GM13977 (cell line): Measurements from ENCODE around the gene CSDE1.

Experiments
- DNase-seq: peaks from one replicate; pipeline ENCODE4 v3.0.0; 2012; ENCODE audit warnings: low spot score
- in situ Hi-C: fragments of 300-500 bp; cut with MboI; formaldehyde crosslinking; loops from one replicate; pipeline ENCODE4 v1.12.0; 2022; ENCODE audit warnings: low sequenced_read_pairs, low pct_unique_long_range_greater_than_20kb, mixed read lengths, inconsistent platforms; ENCODE audit not compliant: unreplicated experiment
- TF ChIP-seq, protein P1 (sequence below): IDR thresholded peaks from 2 replicates; pipeline ENCODE4 v1.5.1; 2012; ENCODE audit warnings: mild to moderate bottlenecking, control low read depth; ENCODE audit not compliant: insufficient read depth; ENCODE audit errors: extremely low read depth, missing control alignments

The CSDE1 gene

DNA sequence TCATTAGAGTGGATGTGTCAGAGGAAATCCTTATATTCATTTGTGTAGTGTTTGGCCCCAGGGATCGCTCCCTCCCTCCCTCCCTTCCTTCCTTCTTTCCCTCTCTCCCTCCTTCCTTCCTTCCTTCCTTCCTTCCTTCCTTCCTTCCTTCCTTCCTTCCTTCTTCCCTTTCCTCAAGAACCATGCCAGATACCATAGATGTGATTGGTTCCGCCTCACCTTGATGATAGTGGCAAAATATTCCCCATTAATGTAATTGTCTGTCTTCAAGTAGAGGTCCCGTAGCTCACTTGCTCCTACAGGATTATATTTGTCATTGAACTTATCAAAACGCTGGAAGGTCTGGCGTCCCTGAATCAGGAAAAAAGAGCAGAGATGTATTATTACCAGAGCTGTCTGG lies 80.1 kb downstream of the CSDE1 start:
- TF ChIP-seq, protein P1, sequence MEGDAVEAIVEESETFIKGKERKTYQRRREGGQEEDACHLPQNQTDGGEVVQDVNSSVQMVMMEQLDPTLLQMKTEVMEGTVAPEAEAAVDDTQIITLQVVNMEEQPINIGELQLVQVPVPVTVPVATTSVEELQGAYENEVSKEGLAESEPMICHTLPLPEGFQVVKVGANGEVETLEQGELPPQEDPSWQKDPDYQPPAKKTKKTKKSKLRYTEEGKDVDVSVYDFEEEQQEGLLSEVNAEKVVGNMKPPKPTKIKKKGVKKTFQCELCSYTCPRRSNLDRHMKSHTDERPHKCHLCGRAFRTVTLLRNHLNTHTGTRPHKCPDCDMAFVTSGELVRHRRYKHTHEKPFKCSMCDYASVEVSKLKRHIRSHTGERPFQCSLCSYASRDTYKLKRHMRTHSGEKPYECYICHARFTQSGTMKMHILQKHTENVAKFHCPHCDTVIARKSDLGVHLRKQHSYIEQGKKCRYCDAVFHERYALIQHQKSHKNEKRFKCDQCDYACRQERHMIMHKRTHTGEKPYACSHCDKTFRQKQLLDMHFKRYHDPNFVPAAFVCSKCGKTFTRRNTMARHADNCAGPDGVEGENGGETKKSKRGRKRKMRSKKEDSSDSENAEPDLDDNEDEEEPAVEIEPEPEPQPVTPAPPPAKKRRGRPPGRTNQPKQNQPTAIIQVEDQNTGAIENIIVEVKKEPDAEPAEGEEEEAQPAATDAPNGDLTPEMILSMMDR: no peak
- DNase-seq: no peak
- in situ Hi-C loops: no loop called here

DNA sequence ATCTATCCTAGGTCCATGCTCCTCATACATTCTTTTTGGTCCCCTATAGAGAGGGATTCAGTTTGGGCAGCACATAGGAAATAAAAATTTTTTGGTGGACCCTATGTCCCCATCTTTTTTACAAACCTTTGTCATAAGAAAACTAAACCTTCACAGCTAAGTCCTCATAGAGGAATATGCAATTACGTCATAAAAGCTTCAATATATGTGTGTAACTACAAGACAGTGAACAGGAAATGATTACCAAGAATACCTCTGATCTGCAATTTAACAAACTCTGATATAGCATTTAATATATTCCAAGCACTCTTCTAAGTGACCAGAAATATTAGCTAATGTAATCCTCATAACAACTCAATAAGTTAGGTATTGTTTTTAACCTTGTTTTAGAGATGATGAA lies 81.7 kb downstream of the CSDE1 start:
- in situ Hi-C loops: no loop called here
- TF ChIP-seq, protein P1: no peak
- DNase-seq: no peak

DNA sequence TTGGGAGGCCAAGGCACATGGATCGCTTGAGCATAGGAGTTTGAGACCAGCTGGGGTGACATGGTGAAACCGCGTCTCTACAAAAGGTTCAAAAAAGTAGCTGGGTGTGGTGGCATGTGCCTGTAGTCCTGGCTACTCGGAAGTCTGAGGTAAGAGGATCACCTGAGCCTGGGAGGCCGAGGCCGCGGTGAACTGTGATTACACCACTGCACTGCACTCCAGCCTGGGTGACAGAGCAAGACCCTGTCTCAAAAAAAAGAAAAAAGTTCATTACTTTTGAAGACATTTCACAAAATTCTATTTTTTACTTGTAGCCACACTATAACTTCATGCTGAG lies 85.9 kb downstream of the CSDE1 start:
- DNase-seq: no peak
- TF ChIP-seq, protein P1: no peak
- in situ Hi-C loops: no loop called here

DNA sequence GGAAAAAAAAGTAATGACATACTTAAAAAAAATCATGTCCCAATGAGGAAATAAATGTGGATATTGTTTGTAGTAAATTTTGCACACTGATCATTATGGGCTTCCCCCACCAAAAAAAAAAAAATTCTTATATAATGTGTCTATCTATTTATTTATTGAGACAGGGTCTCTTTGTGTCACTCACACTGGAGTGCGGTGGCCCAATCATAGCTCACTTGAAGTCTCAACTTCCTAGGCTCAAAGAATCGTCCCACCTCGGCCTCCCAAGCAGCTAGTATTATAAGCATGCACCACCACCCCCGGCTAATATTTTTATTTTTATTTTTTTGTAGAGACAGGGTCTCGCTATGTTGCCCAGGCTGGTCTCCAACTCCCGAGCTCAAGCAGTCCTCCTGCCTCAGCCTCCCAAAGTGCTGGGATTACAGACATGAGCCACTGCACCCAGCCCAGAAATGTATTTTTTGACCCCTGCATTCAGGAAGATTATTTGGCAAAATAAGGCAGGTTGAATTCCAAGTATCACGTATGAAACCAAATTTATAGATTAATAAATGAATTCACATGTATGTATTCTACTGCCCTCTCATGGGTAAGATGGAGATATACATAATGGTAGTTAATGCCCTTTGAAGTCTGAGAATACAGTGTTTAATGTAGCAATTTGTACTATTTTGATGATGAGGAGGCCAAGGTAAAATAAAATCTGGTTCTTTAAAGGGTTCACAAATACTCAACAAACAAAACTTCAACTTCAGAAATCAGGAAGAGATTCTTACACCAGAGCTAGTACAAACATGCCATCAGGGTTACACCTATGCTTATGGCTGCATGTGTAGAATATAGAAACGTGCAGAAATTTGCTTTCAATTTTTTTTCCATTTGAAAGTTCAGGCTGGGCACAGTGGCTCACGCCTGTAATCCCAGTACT lies 86.5 kb downstream of the CSDE1 start:
- in situ Hi-C loops: no loop called here
- peak; percentile 44 for DNase-seq
- TF ChIP-seq, protein P1: peak; percentile 24

DNA sequence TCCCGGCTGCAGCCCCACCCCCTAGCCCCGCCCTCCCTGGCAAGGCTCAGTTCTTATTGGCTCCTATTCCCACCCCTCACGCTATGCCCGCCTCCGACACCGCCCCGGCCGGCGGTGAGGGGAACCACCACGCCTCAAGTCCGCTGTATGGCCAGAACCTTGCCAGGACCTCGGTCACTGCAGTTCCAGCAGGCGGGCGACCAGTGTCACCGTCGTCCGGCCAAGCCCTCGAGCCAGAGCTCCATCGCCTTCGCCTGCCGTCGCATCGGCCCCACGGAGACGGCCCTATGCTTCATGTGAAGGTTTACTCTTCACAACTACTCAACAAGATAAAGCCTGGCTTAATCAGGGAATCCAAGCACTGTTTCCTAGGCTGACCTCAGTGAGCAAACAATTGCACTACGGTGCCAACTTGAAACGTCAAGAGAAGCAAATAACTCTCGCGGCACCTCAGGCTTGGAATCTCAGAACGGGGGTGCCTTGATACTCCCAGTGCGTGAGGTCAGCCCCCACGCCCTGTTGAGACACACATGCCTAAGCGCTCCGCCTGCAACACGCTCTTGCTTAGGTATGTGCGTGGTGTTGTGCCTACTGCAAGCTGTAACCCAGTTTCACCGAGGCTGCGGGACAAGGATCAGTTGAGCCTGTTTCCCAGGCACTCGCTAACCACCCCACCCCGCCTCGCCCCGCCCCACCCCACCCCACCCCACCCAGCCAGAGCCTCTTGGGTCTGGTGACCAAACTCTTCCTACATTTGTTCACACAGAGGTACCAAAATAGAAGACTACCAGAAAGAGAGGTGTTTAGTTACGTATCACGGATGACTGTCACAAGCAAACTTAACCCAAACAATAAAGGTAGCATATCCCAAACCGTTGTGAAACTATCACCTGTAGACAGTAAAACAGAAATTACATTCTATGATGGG lies 87.4 kb downstream of the CSDE1 start:
- in situ Hi-C loops: no loop called here
- DNase-seq: peak; percentile 94
- TF ChIP-seq, protein P1: no peak

DNA sequence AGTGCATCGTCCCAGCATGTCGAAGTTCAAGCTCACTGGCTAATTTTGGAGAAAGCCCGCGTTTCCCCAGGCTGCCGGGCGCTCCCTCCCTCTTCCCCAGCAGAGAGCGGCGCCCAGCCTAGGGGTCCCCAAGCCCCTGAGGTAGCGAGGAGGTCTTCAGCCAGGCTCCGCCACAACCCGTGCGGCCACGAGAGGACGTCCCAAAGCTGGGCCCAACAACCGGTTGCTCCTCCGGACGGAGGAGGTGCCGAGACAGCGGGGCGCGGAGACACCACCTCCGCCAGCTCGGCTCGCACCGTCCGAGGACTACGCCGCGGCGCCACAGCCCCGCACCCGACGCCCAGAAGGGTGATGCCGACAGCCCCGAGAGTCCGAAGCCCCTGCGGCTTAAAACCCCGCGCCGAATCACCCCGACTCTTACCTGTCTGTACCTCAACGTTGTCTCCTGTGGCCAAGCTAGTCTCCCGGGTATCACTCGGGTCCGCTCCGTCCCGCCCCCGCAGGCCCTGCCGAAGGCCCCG lies 88.2 kb downstream of the CSDE1 start, which contains the start of gene DENND2C:
Gene DENND2C (minus strand): TSS at position 488 of the 521 bp plus-strand sequence. CDS start 44,065 bp downstream, outside the sequence.
- in situ Hi-C loops: no loop called here

More for the DNA sequence above, 88.2 kb downstream of the CSDE1 start, which contains the start of gene DENND2C:
- no peak for DNase-seq
- TF ChIP-seq, protein P1: peak; percentile 37
